Measurements from ENCODE around the gene OAS3. TPM values are rescaled to one million over a fixed set of nuclear protein-coding genes. Genes with fewer than 3 reads are reported as not detected.
"Not testable (repeated sequence)": the region's sequence is repeated elsewhere in the genome, so short reads cannot be mapped to it uniquely, and the experiment has no call there.

The OAS3 gene
- total RNA-seq (2014; rRNA removed; shearing (Covaris generic)): 20.3 and 24.3 TPM in 2 replicates

- peak; percentile 87 for DNase-seq (ENCODE audit: low spot score)
Observed at GRCh38 chr12:112937741-112938719, at the start of gene OAS3. OAS3 (plus strand) TSS chr12:112938474; CDS start chr12:112938531, 57 bp downstream.

GRCh38 chr12:112891093-112892024 is 46.9 kb upstream of the OAS3 start:
- no peak for DNase-seq (ENCODE audit: low spot score)

DNA sequence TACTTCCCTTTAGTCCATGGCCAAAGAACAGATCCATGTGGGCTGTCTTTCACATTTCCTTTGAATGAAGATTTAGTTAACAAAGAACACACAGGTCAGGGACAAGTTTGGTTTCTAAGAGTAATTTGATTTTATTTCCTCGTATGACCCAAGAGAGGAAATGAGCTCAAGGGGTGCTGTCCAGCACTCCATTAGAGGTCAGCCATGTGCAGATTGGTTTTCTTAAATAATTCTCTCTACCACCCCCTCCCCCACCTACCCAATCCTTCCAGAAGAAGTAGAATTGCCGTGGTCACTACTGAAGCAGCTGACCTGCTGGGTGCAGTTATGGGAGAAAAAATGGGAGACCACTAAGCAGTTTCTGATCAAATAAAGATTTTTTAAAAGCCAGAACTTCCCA is 45.4 kb upstream of the OAS3 start:
- no peak for DNase-seq (ENCODE audit: low spot score)

GRCh38 chr12:112894128-112894527 is 44.1 kb upstream of the OAS3 start:
- DNase-seq (ENCODE audit: low spot score): no peak

GRCh38 chr12:112898380-112898779 is 39.9 kb upstream of the OAS3 start:
- DNase-seq (ENCODE audit: low spot score): no peak

DNA sequence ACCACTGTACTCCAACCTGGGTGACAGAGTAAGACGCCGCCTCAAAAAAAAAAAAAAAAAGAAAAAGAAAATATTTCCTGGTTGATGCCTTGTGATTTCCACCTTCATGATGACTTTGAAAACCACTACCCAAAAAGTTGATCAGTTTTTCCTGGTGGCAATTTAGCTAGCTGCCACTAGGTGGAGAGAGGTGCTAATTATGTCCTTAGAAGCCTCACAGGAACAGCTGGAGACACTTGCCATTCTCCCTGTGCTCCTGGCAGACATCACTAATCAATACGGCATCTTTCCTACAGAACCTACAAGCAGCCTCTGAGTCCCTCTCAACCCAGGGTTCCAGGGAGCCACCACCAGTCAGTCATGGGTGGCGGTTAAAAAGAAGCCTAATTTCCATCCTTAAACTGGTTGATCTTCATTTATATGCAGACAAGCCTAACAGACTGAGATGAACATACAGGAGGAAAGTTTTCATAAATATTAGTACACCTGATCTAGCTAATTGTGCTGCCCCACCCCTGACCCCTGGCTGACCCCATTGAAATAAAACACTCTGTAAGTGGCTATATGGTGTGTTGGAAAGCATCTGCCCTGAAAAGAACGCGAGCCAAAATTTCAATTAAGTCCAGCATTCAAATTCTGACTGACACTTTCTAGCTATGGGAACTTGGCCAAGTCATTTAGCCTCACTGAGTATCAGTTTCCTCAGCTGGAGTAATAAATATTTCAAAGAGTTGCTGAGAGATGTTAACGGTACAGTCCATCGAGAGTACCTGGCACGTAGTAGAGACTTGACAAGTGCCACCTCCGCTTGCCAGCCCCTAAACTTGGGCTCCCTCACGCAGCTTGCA is 37.8 kb upstream of the OAS3 start:
- peak; percentile 51 for DNase-seq (ENCODE audit: low spot score)

DNA sequence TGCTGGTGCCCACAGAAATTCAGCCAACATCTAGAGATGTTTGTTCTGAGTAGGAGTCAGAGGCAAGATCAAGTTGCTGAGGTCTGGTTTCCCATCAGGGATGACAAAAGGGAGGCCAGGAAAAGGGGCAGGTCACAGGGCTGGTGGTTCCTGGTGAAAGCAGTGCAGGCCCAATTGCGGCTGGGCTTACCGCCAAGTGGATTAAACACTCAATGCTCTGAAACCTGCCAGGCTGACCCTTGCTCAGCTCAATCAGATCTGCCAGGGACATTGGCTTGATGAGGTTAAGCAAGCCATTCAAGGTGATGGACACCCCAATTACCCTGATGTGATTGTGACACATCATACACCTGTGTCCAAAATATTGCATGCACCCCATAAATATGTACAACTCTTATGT is 37.0 kb upstream of the OAS3 start:
- no peak for DNase-seq (ENCODE audit: low spot score)

DNA sequence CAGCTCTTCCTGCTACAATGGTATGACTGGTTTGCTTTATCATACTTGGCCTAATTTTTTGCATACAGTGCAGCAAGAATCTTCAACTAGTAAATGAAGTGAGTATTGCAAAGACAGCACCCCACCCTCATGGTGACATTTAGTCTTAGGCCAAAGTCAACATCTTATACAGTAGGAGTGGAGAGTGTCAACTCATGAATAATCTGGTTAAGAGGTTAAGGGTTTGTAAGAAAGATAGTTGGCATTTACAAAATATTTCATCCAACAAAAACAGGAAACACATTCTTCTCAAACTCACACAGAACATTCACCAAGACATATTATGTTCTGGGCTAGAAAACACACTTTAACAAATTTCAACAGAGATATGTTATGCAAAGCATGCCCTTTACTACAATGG is 33.7 kb upstream of the OAS3 start:
- DNase-seq (ENCODE audit: low spot score): peak; percentile 59

DNA sequence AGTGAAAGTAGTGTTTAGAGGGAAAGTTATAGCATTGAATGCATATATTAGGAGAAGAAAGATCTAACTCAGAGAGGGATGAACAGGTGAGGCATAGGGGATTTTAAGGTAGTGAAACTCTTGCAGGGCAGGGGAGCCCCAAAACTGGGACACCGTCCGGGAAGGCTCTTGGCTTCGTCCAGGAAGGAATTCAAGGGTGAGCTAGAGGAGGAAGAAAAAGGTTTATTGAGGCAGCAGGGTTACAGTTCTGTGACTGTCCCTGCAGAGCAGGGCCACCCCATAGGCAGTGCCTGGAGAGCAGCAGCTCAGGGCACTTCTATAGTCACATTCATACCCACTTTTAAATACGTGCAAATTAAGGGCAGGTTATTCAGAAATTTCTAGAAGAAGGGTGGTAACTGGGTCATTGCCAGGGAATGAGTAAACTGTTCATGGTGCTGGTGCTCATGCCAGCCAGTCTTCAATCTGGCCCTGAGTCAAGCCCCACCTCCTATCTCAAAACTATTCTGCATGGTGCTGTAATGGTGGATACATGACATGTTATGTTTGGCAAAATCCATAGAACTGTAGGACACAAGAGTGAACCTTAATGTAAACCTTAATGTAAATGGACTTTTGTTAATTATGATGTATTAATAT is 32.7 kb upstream of the OAS3 start:
- DNase-seq (ENCODE audit: low spot score): no peak

DNA sequence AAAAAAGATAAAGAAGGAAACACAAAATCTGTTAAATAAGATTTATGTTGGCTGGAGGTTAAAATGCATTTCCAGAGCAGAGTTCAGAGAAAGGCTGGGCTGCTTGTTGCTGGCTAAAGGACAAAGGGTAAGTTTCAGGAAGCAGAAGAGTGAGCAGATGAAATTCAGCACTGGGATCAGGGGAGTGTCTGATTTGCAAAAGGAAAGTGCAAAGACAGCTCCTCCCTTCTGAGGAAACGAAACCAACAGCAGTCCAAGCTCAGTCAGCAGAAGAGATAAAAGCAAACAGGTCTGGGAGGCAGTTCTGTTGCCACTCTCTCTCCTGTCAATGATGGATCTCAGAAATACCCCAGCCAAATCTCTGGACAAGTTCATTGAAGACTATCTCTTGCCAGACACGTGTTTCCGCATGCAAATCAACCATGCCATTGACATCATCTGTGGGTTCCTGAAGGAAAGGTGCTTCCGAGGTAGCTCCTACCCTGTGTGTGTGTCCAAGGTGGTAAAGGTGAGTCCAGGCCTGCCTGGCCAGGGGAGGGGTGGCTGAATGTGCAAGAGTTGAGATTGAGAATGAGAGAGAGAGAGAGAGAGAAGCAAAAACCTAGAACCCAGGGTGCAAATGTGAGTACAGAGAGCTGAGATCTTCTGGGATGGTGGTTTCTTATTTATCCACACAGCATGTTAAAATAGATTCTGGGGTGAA is 31.4 kb upstream of the OAS3 start, which contains the start of gene OAS1:
OAS1 (plus strand) TSS at position 251 of the 703 bp plus-strand sequence; CDS start at position 329, 78 bp downstream.
- DNase-seq (ENCODE audit: low spot score): peak; percentile 57

DNA sequence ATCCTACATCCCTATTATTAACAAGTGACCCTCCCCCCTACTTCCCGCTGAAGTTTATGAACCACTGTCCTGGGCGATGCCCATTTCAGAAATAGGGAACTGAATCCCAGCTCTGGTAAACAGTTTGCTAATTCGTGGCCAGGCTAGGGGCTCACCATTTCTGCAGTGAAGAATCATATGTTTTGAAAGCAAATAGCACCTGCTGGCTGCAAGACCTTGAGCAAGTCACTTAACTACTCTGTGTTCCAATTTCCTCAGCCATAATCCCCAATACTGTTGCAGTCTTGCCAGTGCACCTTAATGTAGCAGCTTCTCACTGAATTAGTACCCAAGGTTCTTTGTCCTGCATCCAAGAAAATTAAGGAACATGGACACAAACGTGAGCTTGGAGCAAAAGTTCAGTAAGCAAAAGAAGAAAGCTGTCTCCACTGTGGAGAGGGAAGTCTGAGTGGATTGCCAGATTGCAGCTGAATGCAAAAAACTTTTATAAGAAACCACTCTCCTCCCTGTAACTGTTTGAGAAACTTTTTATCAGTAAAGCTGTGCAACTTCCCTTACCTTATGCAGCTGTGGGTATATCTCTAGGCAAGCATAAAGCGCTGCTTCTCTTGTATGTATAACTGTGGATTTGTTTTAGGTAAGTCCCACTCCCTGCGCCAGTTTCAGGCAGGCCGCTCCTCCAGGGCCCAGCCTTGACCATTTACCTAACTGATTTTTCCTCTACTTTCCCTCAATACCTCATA is 30.7 kb upstream of the OAS3 start:
- DNase-seq (ENCODE audit: low spot score): no peak

DNA sequence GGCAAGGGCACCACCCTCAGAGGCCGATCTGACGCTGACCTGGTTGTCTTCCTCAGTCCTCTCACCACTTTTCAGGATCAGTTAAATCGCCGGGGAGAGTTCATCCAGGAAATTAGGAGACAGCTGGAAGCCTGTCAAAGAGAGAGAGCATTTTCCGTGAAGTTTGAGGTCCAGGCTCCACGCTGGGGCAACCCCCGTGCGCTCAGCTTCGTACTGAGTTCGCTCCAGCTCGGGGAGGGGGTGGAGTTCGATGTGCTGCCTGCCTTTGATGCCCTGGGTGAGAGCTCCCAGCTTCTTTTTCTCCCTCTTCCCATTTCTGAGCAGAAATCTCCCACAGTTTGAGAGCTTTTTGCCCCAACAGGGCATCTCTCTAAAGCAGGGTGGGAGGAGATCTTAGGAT is 29.7 kb upstream of the OAS3 start:
- no peak for DNase-seq (ENCODE audit: low spot score)

GRCh38 chr12:112909693-112910092 is 28.6 kb upstream of the OAS3 start:
- DNase-seq (ENCODE audit: low spot score): no peak

GRCh38 chr12:112913038-112913688 is 25.1 kb upstream of the OAS3 start:
- no peak for DNase-seq (ENCODE audit: low spot score)

DNA sequence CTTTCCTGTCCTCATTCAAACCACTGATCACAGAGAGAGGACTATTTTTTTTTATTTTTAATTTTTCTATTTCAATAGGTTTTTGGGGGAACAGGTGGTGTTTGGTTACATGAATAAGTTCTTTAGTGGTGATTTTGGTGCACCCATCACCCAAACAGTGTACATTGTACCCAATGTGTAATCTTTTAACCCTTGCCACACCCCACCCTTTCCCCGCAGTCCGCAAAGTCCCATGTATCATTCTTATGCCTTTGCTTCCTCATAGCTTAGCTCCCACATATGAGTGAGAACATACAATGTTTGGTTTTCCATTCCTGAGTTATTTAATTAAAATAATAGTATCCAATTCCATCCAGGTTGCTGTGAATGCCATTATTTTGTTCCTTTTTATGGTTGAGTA is 24.4 kb upstream of the OAS3 start:
- not testable (repeated sequence) for DNase-seq (ENCODE audit: low spot score)

GRCh38 chr12:112916270-112916669 is 22.0 kb upstream of the OAS3 start:
- no peak for DNase-seq (ENCODE audit: low spot score)

GRCh38 chr12:112919121-112919520 is 19.2 kb upstream of the OAS3 start:
- DNase-seq (ENCODE audit: low spot score): no peak

GRCh38 chr12:112924986-112925385 is 13.3 kb upstream of the OAS3 start:
- DNase-seq (ENCODE audit: low spot score): no peak
